ENCODE measurements around the gene STAC3. TPM values are rescaled to one million over a fixed set of nuclear protein-coding genes. Genes with fewer than 3 reads are reported as not detected.

The STAC3 gene
- total RNA-seq, 1 experiment from 2014 or later, result 3.3 TPM

DNA sequence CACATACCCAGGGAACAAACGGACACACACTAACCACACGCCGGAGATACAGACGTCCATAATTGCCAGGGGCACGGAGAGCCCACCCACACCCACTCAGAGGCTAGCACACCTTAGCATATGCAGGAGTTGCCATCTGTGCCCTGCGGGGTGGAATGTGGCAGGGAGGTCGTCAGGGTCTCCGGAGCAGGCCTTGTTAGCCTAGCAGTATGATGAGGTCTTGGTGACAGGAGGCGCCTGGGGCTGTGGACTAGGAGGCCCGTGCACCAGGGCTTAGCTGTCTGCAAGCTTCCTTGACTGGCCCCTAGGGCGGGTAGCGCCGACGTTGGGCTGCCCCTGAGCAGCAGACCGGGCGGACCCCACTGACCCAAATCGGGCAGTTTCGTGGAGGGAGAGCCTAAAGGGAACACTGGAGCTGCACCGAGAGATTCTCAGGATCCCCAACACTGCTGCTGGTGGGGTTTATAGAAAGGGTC, 10.0 kb downstream of the STAC3 start:
- H3K27me3 Mint-ChIP-seq (ENCODE audit: low read depth), result peaks cover 84% of the 10 kb centered on the region
- ATAC-seq (peak; percentile 6), DNase-seq (ENCODE audit: low spot score) (peak; percentile 71)
- H3K4me3 Mint-ChIP-seq, result peak overlapping the region; percentile 84
- ChIA-PET POLR2A (interaction anchor here (0.7 to 9.7 kb wide), 6 partner anchors 9 to 214 kb away, joined by 3 to 97 read pairs (median 28); partner anchors contain the start of genes INHBE and SHMT2), CTCF (interaction anchor here (0.5 to 18.5 kb wide), 14 partner anchors 10 to 218 kb away, joined by 3 to 660 read pairs (median 4); partner anchors contain the start of genes GLI1, INHBE, LRP1 and NXPH4)
- no peaks in the 10 kb centered on the region for H3K9me3 Mint-ChIP-seq
- peaks cover 66% of the 10 kb centered on the region for H3K4me1 Mint-ChIP-seq
- no peak overlapping the region for H3K27ac Mint-ChIP-seq
- H3K36me3 Mint-ChIP-seq, result no peaks in the 10 kb centered on the region
- TF ChIP-seq, protein P1, sequence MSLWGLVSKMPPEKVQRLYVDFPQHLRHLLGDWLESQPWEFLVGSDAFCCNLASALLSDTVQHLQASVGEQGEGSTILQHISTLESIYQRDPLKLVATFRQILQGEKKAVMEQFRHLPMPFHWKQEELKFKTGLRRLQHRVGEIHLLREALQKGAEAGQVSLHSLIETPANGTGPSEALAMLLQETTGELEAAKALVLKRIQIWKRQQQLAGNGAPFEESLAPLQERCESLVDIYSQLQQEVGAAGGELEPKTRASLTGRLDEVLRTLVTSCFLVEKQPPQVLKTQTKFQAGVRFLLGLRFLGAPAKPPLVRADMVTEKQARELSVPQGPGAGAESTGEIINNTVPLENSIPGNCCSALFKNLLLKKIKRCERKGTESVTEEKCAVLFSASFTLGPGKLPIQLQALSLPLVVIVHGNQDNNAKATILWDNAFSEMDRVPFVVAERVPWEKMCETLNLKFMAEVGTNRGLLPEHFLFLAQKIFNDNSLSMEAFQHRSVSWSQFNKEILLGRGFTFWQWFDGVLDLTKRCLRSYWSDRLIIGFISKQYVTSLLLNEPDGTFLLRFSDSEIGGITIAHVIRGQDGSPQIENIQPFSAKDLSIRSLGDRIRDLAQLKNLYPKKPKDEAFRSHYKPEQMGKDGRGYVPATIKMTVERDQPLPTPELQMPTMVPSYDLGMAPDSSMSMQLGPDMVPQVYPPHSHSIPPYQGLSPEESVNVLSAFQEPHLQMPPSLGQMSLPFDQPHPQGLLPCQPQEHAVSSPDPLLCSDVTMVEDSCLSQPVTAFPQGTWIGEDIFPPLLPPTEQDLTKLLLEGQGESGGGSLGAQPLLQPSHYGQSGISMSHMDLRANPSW (CRISPR knock-in tag; conservative IDR thresholded peaks at IDR 0.05; ENCODE audit: low read depth), result no peak
- TF ChIP-seq ZNF138 (CRISPR knock-in tag; conservative IDR thresholded peaks at IDR 0.05), result no peak
- TF ChIP-seq, protein P2, sequence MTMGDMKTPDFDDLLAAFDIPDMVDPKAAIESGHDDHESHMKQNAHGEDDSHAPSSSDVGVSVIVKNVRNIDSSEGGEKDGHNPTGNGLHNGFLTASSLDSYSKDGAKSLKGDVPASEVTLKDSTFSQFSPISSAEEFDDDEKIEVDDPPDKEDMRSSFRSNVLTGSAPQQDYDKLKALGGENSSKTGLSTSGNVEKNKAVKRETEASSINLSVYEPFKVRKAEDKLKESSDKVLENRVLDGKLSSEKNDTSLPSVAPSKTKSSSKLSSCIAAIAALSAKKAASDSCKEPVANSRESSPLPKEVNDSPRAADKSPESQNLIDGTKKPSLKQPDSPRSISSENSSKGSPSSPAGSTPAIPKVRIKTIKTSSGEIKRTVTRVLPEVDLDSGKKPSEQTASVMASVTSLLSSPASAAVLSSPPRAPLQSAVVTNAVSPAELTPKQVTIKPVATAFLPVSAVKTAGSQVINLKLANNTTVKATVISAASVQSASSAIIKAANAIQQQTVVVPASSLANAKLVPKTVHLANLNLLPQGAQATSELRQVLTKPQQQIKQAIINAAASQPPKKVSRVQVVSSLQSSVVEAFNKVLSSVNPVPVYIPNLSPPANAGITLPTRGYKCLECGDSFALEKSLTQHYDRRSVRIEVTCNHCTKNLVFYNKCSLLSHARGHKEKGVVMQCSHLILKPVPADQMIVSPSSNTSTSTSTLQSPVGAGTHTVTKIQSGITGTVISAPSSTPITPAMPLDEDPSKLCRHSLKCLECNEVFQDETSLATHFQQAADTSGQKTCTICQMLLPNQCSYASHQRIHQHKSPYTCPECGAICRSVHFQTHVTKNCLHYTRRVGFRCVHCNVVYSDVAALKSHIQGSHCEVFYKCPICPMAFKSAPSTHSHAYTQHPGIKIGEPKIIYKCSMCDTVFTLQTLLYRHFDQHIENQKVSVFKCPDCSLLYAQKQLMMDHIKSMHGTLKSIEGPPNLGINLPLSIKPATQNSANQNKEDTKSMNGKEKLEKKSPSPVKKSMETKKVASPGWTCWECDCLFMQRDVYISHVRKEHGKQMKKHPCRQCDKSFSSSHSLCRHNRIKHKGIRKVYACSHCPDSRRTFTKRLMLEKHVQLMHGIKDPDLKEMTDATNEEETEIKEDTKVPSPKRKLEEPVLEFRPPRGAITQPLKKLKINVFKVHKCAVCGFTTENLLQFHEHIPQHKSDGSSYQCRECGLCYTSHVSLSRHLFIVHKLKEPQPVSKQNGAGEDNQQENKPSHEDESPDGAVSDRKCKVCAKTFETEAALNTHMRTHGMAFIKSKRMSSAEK (CRISPR knock-in tag; IDR thresholded peaks at IDR 0.05; ENCODE audit: borderline replicate concordance), result no peak
- TF ChIP-seq TEAD4 (CRISPR knock-in tag; IDR thresholded peaks at IDR 0.05), result no peak

DNA sequence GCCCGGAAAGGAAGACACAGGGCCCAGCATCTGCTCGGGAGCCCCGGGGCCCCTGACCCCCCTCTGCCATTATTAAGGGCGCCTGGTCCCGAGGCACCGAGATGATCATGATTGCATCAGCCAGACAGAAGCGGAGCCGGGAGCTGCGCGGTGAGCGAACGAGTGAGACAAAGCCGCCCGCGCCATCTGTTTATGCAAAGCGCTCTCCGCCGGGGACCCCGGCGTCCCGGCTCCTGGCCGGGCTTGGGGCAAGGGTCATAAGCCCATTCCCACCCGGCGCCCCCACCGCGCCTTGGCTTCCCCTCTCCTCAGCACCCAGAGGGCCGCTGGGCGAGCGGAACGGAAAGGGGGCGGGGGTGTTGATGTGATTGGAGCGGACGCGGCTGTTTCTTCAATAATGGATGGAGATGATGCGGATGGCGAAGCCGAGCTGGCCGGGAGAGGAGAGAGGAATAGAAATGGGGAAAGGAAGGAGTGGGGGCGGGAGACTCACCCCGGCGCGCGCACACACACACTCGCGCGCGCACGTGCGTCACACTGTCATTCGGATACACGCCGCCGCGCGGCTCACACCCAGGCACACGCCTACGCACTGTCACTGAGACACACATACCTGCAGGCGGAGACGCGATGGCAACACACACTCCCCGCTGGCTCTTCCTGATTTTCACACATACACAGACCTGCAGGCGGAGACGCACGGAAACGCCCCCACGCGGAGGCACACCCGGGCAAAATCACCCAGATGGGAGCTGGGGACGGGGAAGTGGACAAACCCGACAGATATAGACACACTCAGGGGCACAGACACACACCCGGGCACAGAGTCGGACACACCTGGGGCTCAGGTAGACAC, 10.7 kb downstream of the STAC3 start:
- H3K27me3 Mint-ChIP-seq (ENCODE audit: low read depth), result peaks cover 91% of the 10 kb centered on the region
- TF ChIP-seq MXD4 (CRISPR knock-in tag; IDR thresholded peaks at IDR 0.05; ENCODE audit: borderline replicate concordance) (no peak), GABPB1 (CRISPR knock-in tag; IDR thresholded peaks at IDR 0.05) (peak; percentile 97), TP53 (CRISPR knock-in tag; IDR thresholded peaks at IDR 0.05) (0 out of 2 replicates have a peak, but pooled peaks have one; percentile 51), ZNF416 (CRISPR knock-in tag; IDR thresholded peaks at IDR 0.05) (0 out of 2 replicates have a peak, but pooled peaks have one; percentile 35), TEAD4 (CRISPR knock-in tag; IDR thresholded peaks at IDR 0.05) (0 out of 2 replicates have a peak, but pooled peaks have one; percentile 34)
- TF ChIP-seq, protein P3, sequence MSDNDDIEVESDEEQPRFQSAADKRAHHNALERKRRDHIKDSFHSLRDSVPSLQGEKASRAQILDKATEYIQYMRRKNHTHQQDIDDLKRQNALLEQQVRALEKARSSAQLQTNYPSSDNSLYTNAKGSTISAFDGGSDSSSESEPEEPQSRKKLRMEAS (CRISPR knock-in tag; IDR thresholded peaks at IDR 0.05), result peak; percentile 49; the same call in 1 of the 2 replicates
- TF ChIP-seq, protein P4, sequence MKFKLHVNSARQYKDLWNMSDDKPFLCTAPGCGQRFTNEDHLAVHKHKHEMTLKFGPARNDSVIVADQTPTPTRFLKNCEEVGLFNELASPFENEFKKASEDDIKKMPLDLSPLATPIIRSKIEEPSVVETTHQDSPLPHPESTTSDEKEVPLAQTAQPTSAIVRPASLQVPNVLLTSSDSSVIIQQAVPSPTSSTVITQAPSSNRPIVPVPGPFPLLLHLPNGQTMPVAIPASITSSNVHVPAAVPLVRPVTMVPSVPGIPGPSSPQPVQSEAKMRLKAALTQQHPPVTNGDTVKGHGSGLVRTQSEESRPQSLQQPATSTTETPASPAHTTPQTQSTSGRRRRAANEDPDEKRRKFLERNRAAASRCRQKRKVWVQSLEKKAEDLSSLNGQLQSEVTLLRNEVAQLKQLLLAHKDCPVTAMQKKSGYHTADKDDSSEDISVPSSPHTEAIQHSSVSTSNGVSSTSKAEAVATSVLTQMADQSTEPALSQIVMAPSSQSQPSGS (CRISPR knock-in tag; IDR thresholded peaks at IDR 0.05; ENCODE audit: borderline replicate concordance, low read depth), result no peak
- H3K9me3 Mint-ChIP-seq, result no peaks in the 10 kb centered on the region
- CTCF ChIA-PET, result interaction anchor here (0.5 to 18.5 kb wide), 16 partner anchors 11 to 219 kb away, joined by 3 to 660 read pairs (median 4); partner anchors contain the start of genes GLI1, INHBE, LRP1 and NXPH4
- no peak overlapping the region for H3K27ac Mint-ChIP-seq
- peaks cover 68% of the 10 kb centered on the region for H3K4me1 Mint-ChIP-seq
- H3K36me3 Mint-ChIP-seq, result no peaks in the 10 kb centered on the region
- DNase-seq (ENCODE audit: low spot score) (peak; percentile 52), ATAC-seq (no peak)
- POLR2A ChIA-PET, result interaction anchor here (0.7 to 9.7 kb wide), 5 partner anchors 8 to 215 kb away, joined by 3 to 97 read pairs (median 18); partner anchors contain the start of genes INHBE and SHMT2
- H3K4me3 Mint-ChIP-seq, result peak overlapping the region; percentile 84
